Effector memory CD4-positive, alpha-beta T cell (primary cell): ENCODE data around the gene NUFIP2.

Experiments used
- DNase-seq, 3 donors: peaks; one replicate each; pipeline ENCODE4 v3.0.0-alpha.2; 2020
- H3K27ac ChIP-seq: 2 replicates; pipeline ENCODE4 v1.7.0; 2013; ENCODE audit warnings: mild to moderate bottlenecking, low read length, moderate library complexity; ENCODE audit not compliant: insufficient read depth, poor library complexity, severe bottlenecking
- H3K27me3 ChIP-seq: replicated peaks from 2 replicates; pipeline ENCODE4 v1.7.0; 2013; ENCODE audit warnings: mild to moderate bottlenecking, low read length; ENCODE audit not compliant: insufficient read depth, control insufficient read depth, poor library complexity, severe bottlenecking
- H3K36me3 ChIP-seq: 2 replicates; pipeline ENCODE4 v1.7.0; 2013; ENCODE audit warnings: mild to moderate bottlenecking, low read length, moderate library complexity; ENCODE audit not compliant: control insufficient read depth, insufficient read depth
- H3K4me1 ChIP-seq: 2 replicates; pipeline ENCODE4 v1.7.0; 2013; ENCODE audit warnings: low read length, mild to moderate bottlenecking; ENCODE audit not compliant: control insufficient read depth, insufficient read depth, poor library complexity, severe bottlenecking
- H3K4me3 ChIP-seq: 2 replicates; pipeline ENCODE4 v1.7.0; 2013; ENCODE audit warnings: low read length, low read depth, mild to moderate bottlenecking; ENCODE audit not compliant: insufficient read depth, poor library complexity, severe bottlenecking
- H3K9me3 ChIP-seq: 2 replicates; pipeline ENCODE4 v1.7.0; 2013; ENCODE audit warnings: mild to moderate bottlenecking, low read length, moderate library complexity; ENCODE audit not compliant: control insufficient read depth

NUFIP2 gene

GRCh38 chr17:29207975-29208374 is 86.0 kb downstream of the NUFIP2 start:
- H3K4me3 ChIP-seq, result no peak overlapping the region
- H3K4me1 ChIP-seq, result no peaks in the 10 kb centered on the region
- H3K27me3 ChIP-seq, result no peaks in the 10 kb centered on the region
- H3K36me3 ChIP-seq, result no peaks in the 10 kb centered on the region
- no peak for DNase-seq
- H3K27ac ChIP-seq, result no peak overlapping the region
- no peaks in the 10 kb centered on the region for H3K9me3 ChIP-seq
